ENCODE data around the gene DHRSX. TPM values are rescaled to one million over a fixed set of nuclear protein-coding genes. Genes with fewer than 3 reads are reported as not detected.

The DHRSX gene
- total and polyA plus RNA-seq, 2 of the 8 experiments (the other 6 are each of a cell fraction or from before 2014, with no cell fraction given) = 35.1 to 43.4 TPM

DNA sequence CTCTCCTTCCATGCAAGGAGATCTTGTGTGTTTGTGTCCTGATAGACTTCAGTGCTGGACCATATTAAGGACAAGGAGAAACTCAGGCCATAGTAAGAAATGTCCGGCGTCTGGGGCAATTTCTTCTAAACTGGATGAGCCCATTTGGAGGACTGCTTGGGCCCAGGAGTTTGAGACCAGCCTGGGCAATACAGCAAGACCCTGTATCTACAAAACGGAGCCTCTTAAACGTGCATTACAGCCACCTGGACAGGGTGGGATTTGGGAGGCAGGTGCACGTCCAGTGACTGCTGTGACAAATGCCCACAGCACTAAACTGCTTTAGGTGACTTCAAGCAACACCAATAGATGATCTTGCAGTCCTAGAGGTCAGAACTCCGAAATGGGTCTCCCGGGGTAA, 311.9 kb downstream of the DHRSX start:
- H3K9me3 ChIP-seq (ENCODE audit: insufficient read depth in 2 of 2, low read depth in 1 of 2, low read length in 1 of 2) = peaks cover 11 to 12% of the 10 kb centered on the region in 2 experiments
- no peak overlapping the region for H3K4ac ChIP-seq (replicated peaks; ENCODE audit: insufficient read length, low read depth, low read length)
- no peak overlapping the region for H4K8ac ChIP-seq (ENCODE audit: extremely low read depth, insufficient read depth, low read length)
- no peak overlapping the region for H3K56ac ChIP-seq (replicated peaks; ENCODE audit: insufficient read length, low read depth, low read length)
- H2AFZ ChIP-seq (ENCODE audit: low read length) = no peak overlapping the region
- peaks cover 11% of the 10 kb centered on the region; the same call in 1 of the 2 replicates for H3K23me2 ChIP-seq (ENCODE audit: low read depth, low read length)
- peaks cover 3% of the 10 kb centered on the region; the same call in 1 of the 2 replicates for H3K79me1 ChIP-seq (ENCODE audit: low read depth, low read length)
- no peak overlapping the region for H4K5ac ChIP-seq (ENCODE audit: insufficient read length, low read depth, low read length)
- DNase-seq (ENCODE audit: low read depth in 1 of 2, low spot score in 2 of 2) (no peak), FAIRE-seq (no peak)
- no peak overlapping the region for H3K18ac ChIP-seq (ENCODE audit: extremely low read depth, low read length)
- H3K4me1 ChIP-seq (replicated peaks in 1 of 4; ENCODE audit: control insufficient read depth in 3 of 4, insufficient read depth in 4 of 4, low read length in 3 of 4) = peaks cover under 1 to 7% (median 5%) of the 10 kb centered on the region in 4 experiments; a peak in 5 of 7 replicates
- H3K27me3 ChIP-seq (replicated peaks in 1 of 4; ENCODE audit: control insufficient read depth in 3 of 4, extremely low read depth in 1 of 4, insufficient read depth in 3 of 4, low read length in 3 of 4) = no peaks in the 10 kb centered on the region
- H4K20me1 ChIP-seq (replicated peaks in 1 of 2; ENCODE audit: control insufficient read depth in 1 of 2, insufficient read depth in 2 of 2, low read length in 2 of 2) = peaks cover 0 to 2% of the 10 kb centered on the region in 2 experiments
- H3K4me3 ChIP-seq (ENCODE audit: extremely low read depth in 1 of 4, insufficient read depth in 2 of 4, low read depth in 3 of 4, low read length in 4 of 4) = no peak overlapping the region
- H2BK20ac ChIP-seq (ENCODE audit: low read length) = 0 out of 2 replicates have a peak overlapping the region, but pooled peaks have one; percentile 87
- H3K9ac ChIP-seq (replicated peaks in 1 of 4; ENCODE audit: extremely low read depth in 1 of 4, low read depth in 3 of 4, low read length in 3 of 4) = no peak overlapping the region; a peak in 1 of 7 replicates
- H2BK120ac ChIP-seq (replicated peaks; ENCODE audit: low read depth, low read length) = no peak overlapping the region
- H2AK5ac ChIP-seq (ENCODE audit: low read depth, low read length) = no peak overlapping the region
- peak overlapping the region; percentile 28 to 39; a peak in 2 of 4 replicates for H3K4me2 ChIP-seq (ENCODE audit: insufficient read depth in 1 of 2, low read depth in 2 of 2, low read length in 2 of 2)
- no peaks in the 10 kb centered on the region for H3K79me2 ChIP-seq (ENCODE audit: control insufficient read depth in 1 of 2, insufficient read depth in 2 of 2, low read length in 2 of 2)
- no peak overlapping the region for H3K27ac ChIP-seq (ENCODE audit: low read depth, low read length)
- no peak overlapping the region; the same call in 1 of the 2 replicates for H2BK5ac ChIP-seq (ENCODE audit: low read depth, low read length)
- H3K23ac ChIP-seq (ENCODE audit: insufficient read length) = no peak overlapping the region
- CTCF ChIA-PET (ENCODE audit: partially characterized antibody) = no interaction called here
- H2BK12ac ChIP-seq (ENCODE audit: low read depth, low read length) = peak overlapping the region; percentile 41; the same call in 1 of the 2 replicates
- H2BK15ac ChIP-seq (ENCODE audit: low read length) = no peak overlapping the region
- H4K91ac ChIP-seq (replicated peaks; ENCODE audit: insufficient read length, low read length) = no peak overlapping the region
- H3K36me3 ChIP-seq (ENCODE audit: control insufficient read depth in 2 of 4, insufficient read depth in 4 of 4, low read length in 3 of 4) = no peaks in the 10 kb centered on the region
- POLR2A ChIA-PET (ENCODE audit: partially characterized antibody) = no interaction called here
- WGBS, 2 experiments (ENCODE audit: extremely low coverage in 1 of 2, insufficient coverage in 1 of 2, insufficient read length in 1 of 2, insufficient replicate concordance in 2 of 2, low coverage in 1 of 2, low lambda C conversion rate in 2 of 2, missing lambda C conversion rate in 1 of 2) = 85% methylated on average over 7 of the region's 7 CpGs; no CpG with 5 or more reads in 1 of the 2 experiments
- no peak overlapping the region for H3K14ac ChIP-seq (ENCODE audit: insufficient read length)
- TF ChIP-seq PHF8 (conservative IDR thresholded peaks at IDR 0.05; ENCODE audit: low read depth, low read length) (no peak), NRF1 (IDR thresholded peaks at IDR 0.05; ENCODE audit: low read depth, low read length) (no peak), CTCF (IDR thresholded peaks at IDR 0.05; ENCODE audit: control extremely low read depth in 1 of 3, insufficient read depth in 1 of 3, low read depth in 1 of 3, low read length in 3 of 3) (no peak), BRCA1 (IDR thresholded peaks at IDR 0.05; ENCODE audit: low read depth, low read length) (no peak), JUND (IDR thresholded peaks at IDR 0.05; ENCODE audit: low read length) (no peak), HDAC6 (IDR thresholded peaks at IDR 0.05; ENCODE audit: low read depth, low read length) (no peak), RFX5 (IDR thresholded peaks at IDR 0.05; ENCODE audit: borderline replicate concordance, low read depth, low read length) (no peak), TBP (IDR thresholded peaks at IDR 0.05; ENCODE audit: low read depth, low read length) (no peak), KDM1A (IDR thresholded peaks at IDR 0.05; ENCODE audit: borderline replicate concordance, low read length) (no peak)
- TF ChIP-seq, protein P1, sequence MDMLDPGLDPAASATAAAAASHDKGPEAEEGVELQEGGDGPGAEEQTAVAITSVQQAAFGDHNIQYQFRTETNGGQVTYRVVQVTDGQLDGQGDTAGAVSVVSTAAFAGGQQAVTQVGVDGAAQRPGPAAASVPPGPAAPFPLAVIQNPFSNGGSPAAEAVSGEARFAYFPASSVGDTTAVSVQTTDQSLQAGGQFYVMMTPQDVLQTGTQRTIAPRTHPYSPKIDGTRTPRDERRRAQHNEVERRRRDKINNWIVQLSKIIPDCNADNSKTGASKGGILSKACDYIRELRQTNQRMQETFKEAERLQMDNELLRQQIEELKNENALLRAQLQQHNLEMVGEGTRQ (IDR thresholded peaks at IDR 0.05; ENCODE audit: low read length) = no peak
